HG03280 (cell line): ENCODE measurements around the gene UNK.
A peak's percentile ranks its signal among the peaks of the same experiment; 100 is the strongest.
"Not testable (repeated sequence)": the region's sequence is repeated elsewhere in the genome, so short reads cannot be mapped to it uniquely, and the experiment has no call there.

Experiments used
- ATAC-seq: cut with Tn5 transposase; IDR thresholded peaks from one replicate; pipeline ENCODE4 v1.9.1; 2021; ENCODE audit warnings: mild to moderate bottlenecking, moderate library complexity; ENCODE audit not compliant: unreplicated experiment

The UNK gene

GRCh38 chr17:75773121-75773807 is 11.3 kb upstream of the UNK start:
- no peak for ATAC-seq

GRCh38 chr17:75773808-75774470 is 10.7 kb upstream of the UNK start:
- no peak for ATAC-seq

- ATAC-seq = no peak
These were observed 10.1 kb upstream of the UNK start for GRCh38 chr17:75774471-75774990.

- no peak for ATAC-seq
These were observed 9.5 kb upstream of the UNK start for GRCh38 chr17:75774991-75775668.

GRCh38 chr17:75776386-75777295 is 8.0 kb upstream of the UNK start:
- no peak for ATAC-seq

- no peak for ATAC-seq
These were observed 7.2 kb upstream of the UNK start for GRCh38 chr17:75777296-75777922.

- not testable (repeated sequence) for ATAC-seq
These were observed 6.3 kb upstream of the UNK start for GRCh38 chr17:75778066-75778860.

GRCh38 chr17:75778861-75779249 is 5.8 kb upstream of the UNK start:
- peak; percentile 5 for ATAC-seq

- peak; percentile 75 for ATAC-seq
These were observed 5.2 kb upstream of the UNK start for GRCh38 chr17:75779250-75779986.

GRCh38 chr17:75779987-75780889 is 4.4 kb upstream of the UNK start:
- ATAC-seq = no peak

GRCh38 chr17:75783069-75783783 is 1.4 kb upstream of the UNK start:
- no peak for ATAC-seq

- ATAC-seq = peak; percentile 1
These were observed 668 bp upstream of the UNK start for GRCh38 chr17:75783803-75784472.

- ATAC-seq = peak; percentile 59
These were observed 647 bp downstream of the UNK start for GRCh38 chr17:75785016-75785890.

GRCh38 chr17:75791254-75791653 is 6.6 kb downstream of the UNK start:
- ATAC-seq = no peak

GRCh38 chr17:75793460-75793859 is 8.9 kb downstream of the UNK start:
- no peak for ATAC-seq
